ENCODE data around the gene SLC49A4.

The SLC49A4 gene

GRCh38 chr3:122777563-122777962 lies 17.3 kb upstream of the SLC49A4 start:
- H3K4me2 ChIP-seq (ENCODE audit: low read length) = no peak overlapping the region
- no peak overlapping the region for H3K27ac ChIP-seq (ENCODE audit: low read depth, low read length, poor library complexity, severe bottlenecking)
- no peaks in the 10 kb centered on the region for H3K9me3 ChIP-seq (ENCODE audit: low read length)
- H4K20me1 ChIP-seq (ENCODE audit: insufficient read depth, low read length) = no peaks in the 10 kb centered on the region
- no peaks in the 10 kb centered on the region for H3K27me3 ChIP-seq (ENCODE audit: insufficient read depth, low read length)
- no peak overlapping the region for H2AFZ ChIP-seq (ENCODE audit: low read length)
- no peak overlapping the region for H3K4me3 ChIP-seq (ENCODE audit: low read depth, low read length, poor library complexity, severe bottlenecking)
- TF ChIP-seq EZH2 (IDR thresholded peaks at IDR 0.05; ENCODE audit: borderline replicate concordance, low read length) (no peak), CTCF (IDR thresholded peaks at IDR 0.05; ENCODE audit: low read length) (no peak)
- no peak overlapping the region for H3K9ac ChIP-seq (ENCODE audit: low read length)
- peaks cover 5% of the 10 kb centered on the region for H3K36me3 ChIP-seq (ENCODE audit: insufficient read depth, low read length)
- no peaks in the 10 kb centered on the region for H3F3A ChIP-seq (ENCODE audit: insufficient read depth, low read length)
- H3K79me2 ChIP-seq (ENCODE audit: insufficient read depth, low read length) = no peaks in the 10 kb centered on the region
- H3K4me1 ChIP-seq (ENCODE audit: insufficient read depth, low read length, severe bottlenecking) = no peaks in the 10 kb centered on the region
- no peaks in the 10 kb centered on the region for H3K9me2 ChIP-seq (ENCODE audit: low read depth, low read length)

GRCh38 chr3:122782804-122783203 lies 12.1 kb upstream of the SLC49A4 start:
- no peaks in the 10 kb centered on the region for H3K27me3 ChIP-seq (ENCODE audit: insufficient read depth, low read length)
- no peak overlapping the region for H3K9ac ChIP-seq (ENCODE audit: low read length)
- H3K9me2 ChIP-seq (ENCODE audit: low read depth, low read length) = no peaks in the 10 kb centered on the region
- no peaks in the 10 kb centered on the region for H3K9me3 ChIP-seq (ENCODE audit: low read length)
- no peak overlapping the region for H2AFZ ChIP-seq (ENCODE audit: low read length)
- TF ChIP-seq CTCF (IDR thresholded peaks at IDR 0.05; ENCODE audit: low read length) = no peak
- no peak for TF ChIP-seq EZH2 (IDR thresholded peaks at IDR 0.05; ENCODE audit: borderline replicate concordance, low read length)
- H3K4me3 ChIP-seq (ENCODE audit: low read depth, low read length, poor library complexity, severe bottlenecking) = no peak overlapping the region
- H3K4me2 ChIP-seq (ENCODE audit: low read length) = no peak overlapping the region
- peaks cover under 1% of the 10 kb centered on the region; the same call in 1 of the 2 replicates for H3K79me2 ChIP-seq (ENCODE audit: insufficient read depth, low read length)
- H3K36me3 ChIP-seq (ENCODE audit: insufficient read depth, low read length) = peaks cover 4% of the 10 kb centered on the region; the same call in 1 of the 2 replicates
- no peak overlapping the region for H3K27ac ChIP-seq (ENCODE audit: low read depth, low read length, poor library complexity, severe bottlenecking)
- H3K4me1 ChIP-seq (ENCODE audit: insufficient read depth, low read length, severe bottlenecking) = no peaks in the 10 kb centered on the region
- H4K20me1 ChIP-seq (ENCODE audit: insufficient read depth, low read length) = no peaks in the 10 kb centered on the region
- no peaks in the 10 kb centered on the region for H3F3A ChIP-seq (ENCODE audit: insufficient read depth, low read length)

GRCh38 chr3:122784436-122784835 lies 10.4 kb upstream of the SLC49A4 start:
- Histone ChIP-seq H2AFZ (ENCODE audit: low read length) (no peak overlapping the region), H3K36me3 (ENCODE audit: insufficient read depth, low read length) (peaks cover 4% of the 10 kb centered on the region; the same call in 1 of the 2 replicates), H4K20me1 (ENCODE audit: insufficient read depth, low read length) (no peaks in the 10 kb centered on the region), H3K4me1 (ENCODE audit: insufficient read depth, low read length, severe bottlenecking) (peaks cover 5% of the 10 kb centered on the region), H3K27me3 (ENCODE audit: insufficient read depth, low read length) (no peaks in the 10 kb centered on the region), H3K27ac (ENCODE audit: low read depth, low read length, poor library complexity, severe bottlenecking) (no peak overlapping the region), H3K4me2 (ENCODE audit: low read length) (no peak overlapping the region), H3K4me3 (ENCODE audit: low read depth, low read length, poor library complexity, severe bottlenecking) (no peak overlapping the region), H3K9me3 (ENCODE audit: low read length) (no peaks in the 10 kb centered on the region), H3F3A (ENCODE audit: insufficient read depth, low read length) (no peaks in the 10 kb centered on the region), H3K9ac (ENCODE audit: low read length) (no peak overlapping the region), H3K9me2 (ENCODE audit: low read depth, low read length) (no peaks in the 10 kb centered on the region), H3K79me2 (ENCODE audit: insufficient read depth, low read length) (peaks cover 4% of the 10 kb centered on the region)
- TF ChIP-seq EZH2 (IDR thresholded peaks at IDR 0.05; ENCODE audit: borderline replicate concordance, low read length) = no peak
- TF ChIP-seq CTCF (IDR thresholded peaks at IDR 0.05; ENCODE audit: low read length) = no peak
